Activated CD4-positive, alpha-beta T cell treated with anti-CD3 and anti-CD28 coated beads for 1 hour (primary cell): ENCODE results near the gene ATRIP.

ENCODE experiments used
- DNase-seq: peaks from one replicate; pipeline ENCODE4 v3.0.0-alpha.2; 2020

Gene ATRIP

DNA sequence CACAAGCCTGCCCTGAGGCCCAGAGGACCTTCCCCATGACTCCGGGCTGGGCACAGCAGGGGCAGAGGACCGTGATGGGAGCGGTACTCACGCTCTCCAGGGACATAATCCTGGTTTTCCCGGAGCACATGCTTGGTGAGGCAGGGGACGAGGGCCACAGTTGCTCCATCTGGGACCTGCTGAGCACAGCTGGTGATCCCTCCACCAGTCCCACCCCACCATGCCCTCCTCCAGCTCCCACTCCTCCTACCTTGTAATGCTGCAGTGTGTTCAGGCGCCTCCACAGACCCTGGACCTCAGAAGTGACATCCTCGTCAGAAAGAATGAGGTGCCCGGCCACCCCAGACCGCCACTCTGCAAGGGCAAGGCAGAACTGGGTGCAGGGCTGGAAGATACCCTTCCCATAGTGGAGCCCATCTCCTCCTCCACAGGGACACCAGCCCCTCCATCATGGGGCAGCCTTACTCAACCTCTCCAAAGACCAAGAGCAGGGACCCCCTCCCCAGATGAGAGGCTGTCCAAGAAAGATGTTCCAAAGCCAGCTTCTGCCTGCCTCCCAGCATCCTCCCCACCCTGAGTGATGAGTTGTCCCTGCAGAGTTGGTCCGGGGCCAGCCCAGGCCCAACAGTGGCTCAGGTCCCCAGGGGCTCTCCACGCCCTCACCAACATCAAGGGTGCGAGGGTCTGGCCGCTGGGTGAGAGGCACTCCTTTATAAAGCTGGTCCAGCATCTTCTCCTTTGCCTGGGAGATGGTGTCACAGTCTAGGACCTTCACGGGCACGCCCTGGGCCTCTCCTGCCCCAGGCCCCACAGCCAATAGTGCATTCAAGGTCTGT lies 36.1 kb upstream of the ATRIP start:
- DNase-seq: no peak

DNA sequence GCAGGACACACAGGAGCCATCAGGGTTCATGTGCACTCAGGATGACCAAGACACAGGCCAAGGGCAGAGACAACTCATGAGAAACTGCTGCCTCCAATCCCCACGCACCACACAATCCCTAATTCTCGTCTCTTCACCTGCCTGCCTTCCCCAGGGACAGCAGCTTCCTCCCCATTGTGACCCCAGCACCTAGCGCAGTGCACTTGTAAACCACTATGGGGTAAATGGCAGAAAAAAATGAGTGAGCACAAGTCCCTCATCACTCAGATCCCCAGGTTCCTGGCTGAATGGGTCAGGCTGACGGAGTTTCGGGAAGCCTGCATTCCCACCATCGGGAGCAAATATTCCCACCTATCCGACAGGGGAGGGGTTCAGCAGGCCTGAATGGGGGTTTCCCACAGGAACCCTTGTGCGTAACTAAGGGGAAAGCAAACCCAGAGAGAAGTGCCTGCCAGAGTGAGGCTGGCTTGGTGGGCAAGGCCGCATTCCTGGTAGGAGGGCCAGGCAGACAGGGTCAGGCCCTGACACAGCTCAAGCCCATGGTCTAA lies 35.4 kb upstream of the ATRIP start:
- no peak for DNase-seq

DNA sequence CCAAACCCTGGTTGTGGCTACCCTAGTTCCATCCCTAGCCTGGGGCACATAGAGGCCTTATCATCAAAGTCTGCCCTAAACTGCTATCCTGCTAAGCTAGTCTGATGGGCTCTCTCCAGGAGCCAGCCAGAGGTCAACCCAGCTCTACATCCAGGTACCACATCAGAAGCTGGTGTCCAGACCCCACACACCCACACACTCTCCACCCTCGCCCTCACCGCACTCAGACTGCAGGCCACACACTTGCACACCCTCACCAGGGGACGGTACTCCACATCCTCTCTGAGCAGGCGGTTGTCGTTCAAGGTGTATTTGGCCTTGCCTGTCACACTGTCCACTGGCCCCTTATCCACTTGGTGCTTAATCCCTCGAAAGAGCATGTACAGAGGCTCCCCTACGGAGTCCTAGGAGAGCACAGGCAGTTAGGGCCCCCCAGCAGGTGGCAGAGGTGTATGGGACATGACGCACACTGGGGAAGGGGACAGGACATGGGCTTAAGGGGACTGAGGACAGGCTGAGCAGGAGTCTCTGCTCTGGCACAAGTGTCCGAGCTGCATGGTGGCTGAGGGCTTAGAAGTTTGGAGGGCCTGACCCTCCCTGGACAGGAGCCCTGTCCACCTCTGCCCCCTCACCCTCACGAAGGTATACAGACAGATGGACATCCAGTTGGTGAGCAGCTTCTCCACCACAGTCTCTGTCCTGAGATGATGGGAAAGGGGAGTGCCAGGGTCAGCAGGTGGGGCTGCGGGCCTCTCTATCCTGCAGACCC lies 34.7 kb upstream of the ATRIP start:
- no peak for DNase-seq

DNA sequence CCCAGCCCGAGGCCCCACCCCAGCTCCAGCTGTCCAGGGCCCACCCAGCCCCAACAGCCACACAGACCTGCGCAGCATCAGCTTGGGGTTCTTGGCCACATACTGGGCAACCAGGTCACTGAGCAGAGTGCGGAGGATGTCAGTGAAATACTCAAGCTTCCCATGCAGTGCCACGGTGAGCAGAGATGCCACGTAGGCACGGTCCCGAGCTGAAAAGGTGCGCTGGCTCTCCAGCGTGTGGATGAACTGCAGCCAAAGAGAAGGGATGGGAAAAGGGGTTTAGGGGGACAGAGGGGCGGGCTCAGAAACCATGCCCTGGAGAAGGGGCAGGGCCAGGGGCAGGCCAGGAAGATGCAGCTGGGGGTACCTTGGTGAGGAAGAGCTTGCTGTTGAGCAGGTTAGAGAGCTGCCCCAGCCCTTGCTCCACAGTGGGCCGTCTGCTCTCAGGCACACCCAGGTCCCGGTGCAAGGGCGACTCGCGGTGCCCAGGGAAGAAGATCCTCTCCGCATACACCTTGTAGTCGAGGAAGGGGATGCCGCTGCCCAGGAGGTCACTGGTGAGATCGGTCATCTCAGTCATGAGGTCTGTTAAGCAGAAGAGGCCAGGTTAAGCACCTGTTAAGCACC lies 34.0 kb upstream of the ATRIP start:
- DNase-seq: no peak

DNA sequence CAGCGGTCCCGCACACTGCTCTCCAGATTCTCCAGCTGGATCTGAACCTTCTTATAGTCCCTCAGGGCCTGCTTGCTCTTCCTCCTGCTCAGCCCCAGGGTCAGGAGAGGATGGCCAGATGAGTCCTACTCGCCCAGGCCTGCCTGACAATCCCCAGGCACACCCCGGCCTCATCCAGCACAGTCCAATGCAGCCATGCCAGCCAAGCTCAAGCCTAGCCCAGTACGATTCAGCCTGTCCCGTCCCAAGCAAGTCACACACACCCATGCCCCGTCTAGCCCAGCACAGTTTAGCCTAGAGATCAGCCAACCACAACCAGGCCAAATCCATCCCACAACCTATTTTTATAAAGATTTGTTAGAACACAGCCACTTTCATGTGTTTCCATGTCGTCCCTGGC lies 33.5 kb upstream of the ATRIP start:
- no peak for DNase-seq

DNA sequence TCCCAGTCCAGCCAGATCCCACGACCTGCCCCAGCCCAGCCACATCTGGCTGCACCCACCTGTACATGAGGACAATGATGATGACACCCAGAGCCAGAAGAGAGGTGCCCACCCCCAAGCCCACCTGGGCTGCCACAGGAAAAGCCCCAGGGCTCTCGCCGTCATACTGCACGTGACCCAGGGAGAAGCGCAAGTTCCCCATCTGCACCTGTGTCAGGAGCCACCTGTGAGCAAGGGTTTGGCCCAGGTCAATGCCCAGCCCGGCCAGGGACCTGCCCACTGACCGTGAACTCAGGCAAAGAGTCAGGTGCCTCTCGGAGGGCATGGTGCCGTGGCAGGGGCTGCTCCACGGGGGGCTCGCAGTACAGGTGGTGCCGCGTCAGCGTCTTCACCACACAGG lies 32.9 kb upstream of the ATRIP start:
- no peak for DNase-seq

DNA sequence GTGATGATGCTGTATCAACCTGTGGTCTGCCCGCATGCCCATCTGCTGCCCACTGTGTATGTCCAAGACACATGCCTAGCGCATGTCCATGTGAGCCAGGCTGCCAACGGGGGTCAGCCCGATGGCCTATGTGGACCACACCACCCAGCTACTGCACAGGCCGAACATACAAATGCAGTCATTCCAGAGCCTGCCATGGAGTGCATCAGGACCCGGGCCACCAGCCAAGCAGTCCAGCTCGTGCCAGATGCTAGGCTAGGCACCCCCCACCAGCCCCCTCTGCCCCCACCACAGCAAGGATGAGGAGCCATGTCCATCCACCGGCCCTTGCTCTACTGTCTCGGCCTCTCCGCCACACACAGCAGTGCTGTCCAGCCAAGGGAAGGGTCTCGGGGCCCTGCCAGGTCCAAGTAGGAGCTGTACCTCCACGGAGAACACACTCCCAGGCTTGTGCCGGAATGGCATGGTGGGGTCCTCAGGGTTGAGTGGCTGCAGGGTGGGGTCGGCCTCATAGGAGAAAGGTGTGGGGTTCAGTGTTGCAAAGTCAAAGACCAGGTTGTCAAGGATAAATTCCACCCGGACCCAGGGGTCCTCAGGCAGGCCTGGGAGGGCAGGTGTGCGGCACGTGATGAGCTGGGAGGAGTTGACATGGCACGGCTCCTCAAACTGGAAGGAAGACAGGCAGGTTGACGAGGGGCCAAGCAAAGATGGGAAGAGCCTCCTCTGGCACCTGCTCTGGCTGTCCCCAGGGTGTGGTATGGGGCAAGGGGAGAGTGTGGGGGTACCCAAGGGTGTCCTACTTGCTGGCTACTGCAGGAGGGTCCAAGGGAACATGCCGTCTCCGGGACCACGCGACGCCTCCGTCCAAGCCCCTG lies 31.9 kb upstream of the ATRIP start:
- DNase-seq: no peak

DNA sequence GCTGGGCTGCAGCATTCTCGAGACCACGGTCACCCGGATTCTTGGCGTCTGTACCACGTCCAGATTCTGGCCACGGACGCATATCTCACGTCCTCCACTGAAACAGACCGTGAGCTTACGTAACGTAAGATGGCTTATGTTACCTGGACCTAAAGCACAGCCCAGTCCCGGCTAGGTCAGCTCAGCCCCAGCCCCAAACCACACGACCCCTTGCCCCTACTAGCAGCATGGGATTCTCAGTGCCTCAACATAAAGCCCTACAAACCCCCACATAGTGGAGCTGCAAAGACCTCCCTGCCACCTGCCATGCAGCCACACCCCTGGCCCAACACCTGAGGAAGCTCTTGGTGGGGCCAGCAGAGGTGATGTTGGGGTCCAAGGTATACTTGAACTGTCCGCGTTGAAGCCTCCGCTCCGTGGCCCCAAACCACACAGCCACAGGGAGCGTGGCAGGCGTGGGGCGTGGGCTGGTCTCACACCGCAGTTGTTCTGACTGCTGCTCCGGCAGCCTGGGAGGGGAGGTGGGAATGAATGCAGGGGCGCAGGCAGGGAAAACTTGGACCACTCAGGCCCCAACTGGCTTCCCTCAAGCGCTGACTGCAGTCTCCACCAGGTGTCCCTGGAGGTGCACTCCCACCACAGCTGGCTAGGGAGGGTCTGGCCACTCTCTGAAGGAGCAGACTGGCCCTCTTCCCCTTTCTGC lies 31.1 kb upstream of the ATRIP start:
- no peak for DNase-seq

DNA sequence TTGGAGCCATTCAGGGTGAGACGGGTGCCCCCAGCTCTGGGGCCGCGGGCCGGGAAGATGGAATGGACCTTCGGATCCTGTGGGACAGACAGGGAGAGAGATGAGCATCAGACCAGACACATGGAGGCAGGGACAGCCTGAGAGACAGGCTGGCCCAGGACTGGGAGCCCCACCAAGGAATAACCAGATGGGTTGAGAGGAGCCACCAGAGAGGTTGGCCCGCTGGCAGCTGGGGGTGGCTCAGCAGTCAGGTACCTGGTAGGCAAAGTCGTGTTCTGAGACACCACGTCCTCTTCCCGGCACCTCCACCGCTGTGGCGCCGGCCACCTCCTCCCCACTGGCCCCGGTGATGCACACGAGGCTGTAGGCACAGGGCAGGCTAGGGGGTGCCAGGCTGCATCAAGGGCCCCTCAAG lies 30.4 kb upstream of the ATRIP start:
- DNase-seq: no peak

DNA sequence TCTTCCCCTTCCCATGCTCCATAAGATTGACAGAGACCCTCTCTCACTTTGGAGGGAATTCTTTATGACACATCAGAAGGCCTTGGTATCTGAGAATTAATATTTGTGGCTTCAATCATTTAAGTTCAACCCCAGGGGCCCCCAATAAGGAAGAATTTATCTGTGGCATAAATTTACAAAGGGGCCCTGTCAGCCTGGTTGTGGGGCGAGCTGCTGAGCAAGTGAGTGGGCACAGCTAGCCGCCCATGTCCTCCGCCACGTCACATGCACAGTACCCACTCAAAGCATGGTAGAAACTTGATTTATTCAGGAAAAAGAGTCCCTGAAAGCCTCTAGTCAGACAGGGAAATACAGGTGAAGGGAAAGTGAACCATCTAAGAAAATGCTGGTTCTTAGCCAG lies 30.0 kb upstream of the ATRIP start:
- DNase-seq: no peak

DNA sequence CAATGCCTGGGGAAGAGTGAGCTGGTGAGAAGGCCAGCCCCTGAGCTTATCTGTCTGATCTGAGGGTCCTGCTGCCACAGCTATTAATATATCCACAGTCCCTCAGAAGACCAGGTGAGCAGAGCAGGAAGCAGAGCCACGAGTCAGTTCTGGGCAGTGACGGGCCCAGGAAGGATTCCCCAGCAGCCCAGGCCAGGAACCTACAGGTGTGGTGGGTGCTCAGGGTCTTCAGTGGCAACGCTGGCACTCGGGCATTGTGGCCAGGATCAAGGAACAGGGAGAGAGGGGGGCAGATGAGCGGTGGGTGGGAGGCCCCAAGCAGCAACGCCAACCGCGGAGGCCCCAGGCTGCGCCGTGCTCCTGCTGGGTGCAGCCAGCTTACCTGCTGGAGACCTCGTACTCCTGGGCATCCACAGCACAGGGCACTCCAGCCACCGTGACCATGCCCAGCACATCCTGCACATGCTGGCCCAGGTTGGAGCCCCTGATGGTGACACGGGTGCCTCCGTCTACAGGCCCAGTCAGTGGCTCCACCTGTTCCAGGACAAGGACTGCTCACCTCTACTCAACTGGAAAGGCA lies 28.9 kb upstream of the ATRIP start:
- no peak for DNase-seq

DNA sequence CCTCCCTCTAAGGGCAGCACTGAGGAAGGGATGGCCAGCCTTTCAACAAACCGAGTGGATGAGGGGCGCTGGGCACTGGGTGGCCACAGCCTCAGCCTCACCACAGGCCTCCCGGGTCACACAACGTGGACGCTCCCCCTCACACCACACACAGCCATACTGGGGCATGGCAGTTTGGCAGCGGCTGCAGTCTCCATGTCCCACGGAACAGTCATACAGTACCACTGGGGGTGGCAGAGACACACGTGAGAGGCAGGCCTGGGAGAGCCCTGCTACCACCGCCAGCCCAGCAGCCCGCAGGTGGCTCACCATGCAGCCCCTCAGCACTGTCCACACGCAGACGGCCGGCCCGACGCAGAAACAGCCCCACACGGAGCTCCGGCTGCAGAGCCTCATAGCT lies 28.4 kb upstream of the ATRIP start:
- no peak for DNase-seq

DNA sequence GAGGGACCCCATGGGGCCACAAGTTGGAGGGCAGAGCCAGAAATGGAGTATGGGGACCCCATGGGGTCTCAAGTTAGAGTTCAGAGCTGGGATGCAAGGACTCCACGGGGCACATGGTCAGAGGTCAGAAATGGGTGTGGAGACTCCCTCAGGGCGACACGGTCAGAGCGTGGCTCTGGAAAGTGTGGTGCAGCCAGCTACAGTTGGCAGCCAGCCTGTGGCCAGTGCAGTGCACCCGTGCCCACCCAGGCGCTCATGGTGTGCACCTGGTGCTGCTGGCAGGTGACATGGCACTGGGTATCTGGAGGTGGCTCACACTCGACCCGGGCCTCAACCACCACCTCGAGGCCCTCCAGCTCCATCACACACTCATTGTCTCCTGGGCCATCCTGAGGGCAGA lies 27.9 kb upstream of the ATRIP start:
- DNase-seq: no peak

DNA sequence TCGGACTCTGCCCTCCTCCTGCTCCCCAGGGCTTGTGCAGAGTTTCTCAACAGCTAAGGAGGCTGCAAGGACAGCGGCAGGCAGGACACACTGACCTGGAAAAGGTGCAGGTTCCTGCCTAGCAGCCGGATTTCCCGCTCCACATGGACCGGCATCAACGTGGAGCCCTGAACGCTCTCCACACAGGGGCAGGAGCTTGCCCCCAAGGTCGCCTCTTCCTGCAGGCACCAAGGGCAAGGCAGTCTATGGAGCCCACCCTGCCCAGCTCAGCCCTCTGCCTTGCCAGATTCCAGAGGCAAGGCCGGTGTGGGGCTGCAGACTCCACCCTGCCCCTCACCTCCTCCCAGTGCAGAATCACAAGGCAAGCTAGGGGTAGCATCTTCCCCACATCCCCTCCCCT lies 27.4 kb upstream of the ATRIP start:
- no peak for DNase-seq

DNA sequence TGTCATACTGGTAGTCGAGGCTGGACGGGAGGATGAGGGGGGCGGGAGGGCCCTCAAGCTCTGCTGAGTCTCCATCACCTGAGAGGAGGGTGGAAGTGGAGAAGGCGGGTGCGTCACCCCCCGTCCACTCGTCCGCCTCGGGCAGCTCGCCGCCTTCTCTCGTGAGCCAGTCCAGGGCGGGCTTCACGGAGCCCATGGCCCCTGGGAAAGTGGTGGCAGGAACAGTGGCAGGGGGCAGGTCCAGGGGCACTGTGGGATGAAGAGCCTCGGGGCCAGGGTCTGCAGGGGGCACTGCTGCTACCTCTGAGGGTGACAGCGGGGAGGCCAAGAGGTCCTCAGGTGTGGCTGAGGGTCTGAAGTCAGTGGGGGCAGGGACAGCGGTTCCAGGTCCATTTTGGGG lies 26.9 kb upstream of the ATRIP start:
- DNase-seq: no peak

DNA sequence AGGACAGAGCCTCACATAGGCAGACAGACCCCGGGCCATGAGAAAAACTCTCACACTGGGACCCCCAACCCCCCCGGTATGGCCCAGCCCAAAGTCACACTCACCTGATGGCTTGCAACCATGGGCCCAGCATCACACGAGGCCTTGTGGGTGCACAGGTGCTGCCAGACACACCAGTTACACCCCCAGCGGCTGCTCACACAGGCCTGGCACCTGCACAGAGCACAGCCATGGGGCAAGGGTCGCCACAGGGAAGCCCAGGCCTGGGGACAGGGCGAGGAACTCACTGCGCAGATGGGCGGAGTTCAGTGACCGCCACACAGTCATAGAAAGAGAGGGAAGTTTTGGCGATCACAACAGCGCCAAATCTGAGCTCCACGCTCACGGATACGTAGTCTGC lies 26.0 kb upstream of the ATRIP start:
- no peak for DNase-seq

DNA sequence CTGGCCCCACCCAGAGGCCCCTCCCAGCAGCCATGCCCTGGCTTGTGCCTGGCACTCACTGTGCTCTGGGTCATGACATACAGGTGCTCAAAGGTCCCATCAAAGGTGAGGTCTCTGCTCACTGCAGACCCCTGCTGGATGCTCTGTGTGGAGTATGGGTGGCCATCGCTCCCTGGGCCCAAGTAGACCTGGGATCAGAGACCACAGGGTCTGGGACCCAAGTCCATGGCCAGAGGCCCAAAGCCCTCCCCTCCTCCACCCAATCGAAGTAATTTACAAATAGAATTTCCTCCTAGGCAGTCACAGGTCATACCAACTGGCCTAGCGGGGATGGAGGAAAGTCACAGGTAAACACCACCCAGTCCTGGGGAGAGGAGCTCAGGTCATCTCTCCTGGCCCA lies 24.3 kb upstream of the ATRIP start:
- no peak for DNase-seq

DNA sequence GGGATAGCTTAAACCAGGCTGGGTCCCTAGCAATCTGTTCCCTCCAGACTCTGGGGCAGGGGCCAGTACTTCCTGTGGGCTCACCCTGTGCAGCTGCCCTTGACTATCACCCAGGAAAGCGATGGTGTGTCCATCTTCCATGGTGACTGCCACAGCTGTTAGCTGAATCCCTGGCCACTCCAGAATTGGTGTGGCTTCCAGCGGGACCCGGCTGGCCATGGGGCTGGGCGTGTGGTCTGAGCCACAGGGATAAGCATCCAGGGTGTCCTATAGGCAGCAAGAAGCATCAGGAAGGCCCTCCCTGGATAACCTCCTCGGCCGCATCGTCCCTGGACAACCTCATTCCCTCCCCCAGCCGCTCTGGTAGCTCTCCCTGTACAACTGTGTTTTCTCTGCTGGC lies 23.9 kb upstream of the ATRIP start:
- no peak for DNase-seq

DNA sequence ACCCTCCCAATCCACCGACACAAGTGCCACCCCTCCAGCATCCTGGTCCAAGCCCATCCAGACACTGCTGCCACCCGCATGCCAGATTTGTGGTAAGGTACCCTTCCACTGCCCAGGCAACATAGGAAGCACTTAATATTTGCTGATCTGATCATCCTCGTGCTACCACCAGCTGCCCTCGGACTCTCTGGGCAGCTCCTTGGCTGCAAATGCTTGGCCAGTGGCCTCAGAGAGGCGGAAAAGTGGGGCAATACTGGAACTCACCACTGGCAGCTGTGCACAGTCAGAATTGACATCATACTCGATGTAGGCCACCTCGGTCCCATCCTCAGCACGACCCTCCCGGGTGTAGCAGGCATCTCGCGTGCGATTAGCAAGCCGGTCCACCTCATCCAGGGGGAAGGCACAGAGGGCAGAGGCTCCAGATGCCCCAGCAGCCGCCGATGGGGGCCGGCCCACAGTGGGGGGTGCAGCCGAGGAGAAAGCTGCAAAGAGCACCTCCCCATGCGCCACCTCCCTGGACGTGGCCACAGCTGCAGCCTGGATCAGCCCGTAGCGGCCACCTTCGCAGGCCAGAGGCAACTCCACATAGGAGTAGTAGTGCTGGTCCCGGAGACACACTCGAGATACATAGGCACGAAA lies 23.2 kb upstream of the ATRIP start:
- no peak for DNase-seq

DNA sequence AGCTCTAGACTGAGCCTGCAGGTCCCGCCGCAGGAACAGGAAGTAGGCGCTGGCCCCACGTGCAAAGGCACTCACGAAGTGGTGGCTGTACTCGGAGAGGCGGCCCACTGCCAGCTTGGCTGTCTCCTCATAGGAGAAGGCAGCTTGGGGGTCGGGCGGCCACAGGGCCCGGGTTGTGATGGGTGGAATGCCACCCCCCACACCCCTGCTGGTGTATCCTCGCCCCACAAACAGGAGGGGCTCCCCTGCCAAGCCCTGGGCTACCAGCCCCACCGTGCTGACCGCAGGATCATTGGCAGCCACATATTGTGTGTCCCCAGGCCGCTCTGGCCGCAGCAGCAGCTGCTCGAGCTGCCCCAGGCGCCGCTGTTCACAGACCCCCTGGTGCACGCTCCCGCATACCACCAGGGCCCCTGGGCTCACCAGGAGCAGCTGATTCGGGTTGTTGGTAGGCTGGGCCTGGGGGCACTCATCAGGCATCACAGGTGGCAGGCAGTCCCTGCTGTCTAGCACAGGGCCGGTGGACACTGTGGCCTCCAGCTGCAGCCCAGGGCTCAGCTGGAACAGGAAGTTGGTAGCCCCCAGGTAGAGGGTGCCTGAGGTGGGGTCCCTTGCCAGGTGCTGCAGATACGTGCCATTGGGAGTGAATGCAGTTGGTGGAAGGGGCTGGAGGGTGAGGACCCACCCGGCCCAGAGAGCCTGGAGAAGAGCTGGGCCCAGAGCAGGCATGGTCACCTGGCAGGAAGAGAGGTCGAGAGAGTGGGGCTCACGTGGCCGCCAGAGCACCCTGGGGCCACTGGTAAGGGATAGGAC lies 22.4 kb upstream of the ATRIP start:
- no peak for DNase-seq
